Measurements from ENCODE around the gene TRIP13. TPM values are rescaled to one million over a fixed set of nuclear protein-coding genes. Genes with fewer than 3 reads are reported as not detected.

Gene TRIP13
- polyA plus RNA-seq, 3 donors = 0.24 to 1.2 TPM; not detected in 1

DNA sequence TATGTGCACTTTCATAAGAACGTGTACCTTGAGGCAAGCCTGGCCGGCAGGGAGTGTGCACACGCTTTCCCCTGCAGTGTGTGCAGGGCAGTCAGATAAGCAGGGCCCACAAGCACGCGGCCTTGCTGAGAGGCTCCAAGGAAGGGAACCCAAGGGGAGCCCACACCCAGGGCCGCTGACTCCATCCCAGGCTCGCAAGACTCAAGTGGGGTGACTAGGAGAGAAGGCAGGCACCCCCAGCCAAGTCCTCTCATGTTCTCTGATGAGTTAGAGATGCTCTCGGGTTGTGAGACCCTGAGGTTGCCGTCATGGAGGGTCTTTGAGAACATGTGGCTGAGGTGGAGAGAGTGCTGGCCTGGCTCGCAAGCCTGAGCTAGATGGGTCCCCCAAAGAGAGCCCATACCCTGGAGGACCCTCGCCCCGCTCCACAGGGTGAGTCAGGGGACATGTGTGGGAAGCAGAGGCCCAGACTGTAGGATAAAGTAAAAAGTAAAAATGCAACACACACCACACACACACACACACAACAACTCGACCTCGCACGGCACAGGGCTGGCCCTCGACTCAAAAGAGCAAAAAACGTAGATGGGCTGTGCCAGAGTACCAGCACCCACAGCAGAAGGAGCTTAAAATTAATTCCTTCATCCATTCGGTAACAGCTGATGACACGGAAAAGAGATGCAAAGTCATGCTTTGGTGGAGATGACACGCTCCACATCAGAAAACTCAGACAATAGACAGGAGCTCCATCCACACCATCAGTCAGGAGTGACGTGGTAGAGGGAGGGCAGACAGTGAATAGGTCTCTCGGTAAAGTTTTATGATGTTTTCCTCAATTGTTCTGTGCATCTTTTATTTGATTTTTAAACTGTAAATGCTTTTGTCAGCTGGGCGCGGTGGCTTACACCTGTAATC lies 61.1 kb downstream of the TRIP13 start:
- H3K36me3 ChIP-seq (replicated peaks in 1 of 2; ENCODE audit: control insufficient read depth in 1 of 2, insufficient read depth in 2 of 2, low read length in 2 of 2) = no peaks in the 10 kb centered on the region
- Mint-ChIP-seq H3K36me3 (no peaks in the 10 kb centered on the region), H3K4me3 (no peak overlapping the region), H3K27me3 (ENCODE audit: low read depth in 3 of 3) (peaks cover 10 to 22% (median 21%) of the 10 kb centered on the region in 3 donors), H3K9me3 (peaks cover 0 to 7% (median 2%) of the 10 kb centered on the region in 7 donors), H3K27ac (peak overlapping the region in 2 of 7 donors; percentile 20 to 21), H3K4me1 (no peaks in the 10 kb centered on the region)
- no peaks in the 10 kb centered on the region for H4K20me1 ChIP-seq (ENCODE audit: insufficient read depth, low read length)
- 90% methylated on average over 16 of the region's 24 CpGs for WGBS (ENCODE audit: insufficient coverage)
- DNase-seq = no peak
- peaks cover 0 to 9% of the 10 kb centered on the region in 2 donors for H3K27me3 ChIP-seq (ENCODE audit: control insufficient read depth in 2 of 2, insufficient read depth in 2 of 2, low read length in 2 of 2)
- H3K4me3 ChIP-seq (replicated peaks in 1 of 3; ENCODE audit: low read depth in 2 of 3, low read length in 3 of 3) = no peak overlapping the region
- intact Hi-C loops (cut with micrococcal nuclease) = no loop called here
- H2AFZ ChIP-seq (ENCODE audit: insufficient read depth, low read depth, low read length, poor library complexity, severe bottlenecking) = no peak overlapping the region
- H3K79me2 ChIP-seq (ENCODE audit: insufficient read depth, low read length) = no peaks in the 10 kb centered on the region
- H3K4me1 ChIP-seq (ENCODE audit: control insufficient read depth in 1 of 2, insufficient read depth in 2 of 2, low read length in 2 of 2) = no peaks in the 10 kb centered on the region
- peaks cover 0 to 4% of the 10 kb centered on the region in 2 donors for H3K9me3 ChIP-seq (replicated peaks in 1 of 2; ENCODE audit: control insufficient read depth in 1 of 2, insufficient read depth in 1 of 2, low read length in 2 of 2)
- H3K9ac ChIP-seq (ENCODE audit: insufficient read depth, low read length, poor library complexity, severe bottlenecking) = no peak overlapping the region
- no peak overlapping the region for H3K27ac ChIP-seq (ENCODE audit: low read depth in 1 of 2, low read length in 2 of 2)
- TF ChIP-seq, protein P1, sequence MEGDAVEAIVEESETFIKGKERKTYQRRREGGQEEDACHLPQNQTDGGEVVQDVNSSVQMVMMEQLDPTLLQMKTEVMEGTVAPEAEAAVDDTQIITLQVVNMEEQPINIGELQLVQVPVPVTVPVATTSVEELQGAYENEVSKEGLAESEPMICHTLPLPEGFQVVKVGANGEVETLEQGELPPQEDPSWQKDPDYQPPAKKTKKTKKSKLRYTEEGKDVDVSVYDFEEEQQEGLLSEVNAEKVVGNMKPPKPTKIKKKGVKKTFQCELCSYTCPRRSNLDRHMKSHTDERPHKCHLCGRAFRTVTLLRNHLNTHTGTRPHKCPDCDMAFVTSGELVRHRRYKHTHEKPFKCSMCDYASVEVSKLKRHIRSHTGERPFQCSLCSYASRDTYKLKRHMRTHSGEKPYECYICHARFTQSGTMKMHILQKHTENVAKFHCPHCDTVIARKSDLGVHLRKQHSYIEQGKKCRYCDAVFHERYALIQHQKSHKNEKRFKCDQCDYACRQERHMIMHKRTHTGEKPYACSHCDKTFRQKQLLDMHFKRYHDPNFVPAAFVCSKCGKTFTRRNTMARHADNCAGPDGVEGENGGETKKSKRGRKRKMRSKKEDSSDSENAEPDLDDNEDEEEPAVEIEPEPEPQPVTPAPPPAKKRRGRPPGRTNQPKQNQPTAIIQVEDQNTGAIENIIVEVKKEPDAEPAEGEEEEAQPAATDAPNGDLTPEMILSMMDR (IDR thresholded peaks at IDR 0.05) = no peak
- no peak overlapping the region for H3K4me2 ChIP-seq (replicated peaks; ENCODE audit: extremely low read depth, low read length, poor library complexity, severe bottlenecking)

DNA sequence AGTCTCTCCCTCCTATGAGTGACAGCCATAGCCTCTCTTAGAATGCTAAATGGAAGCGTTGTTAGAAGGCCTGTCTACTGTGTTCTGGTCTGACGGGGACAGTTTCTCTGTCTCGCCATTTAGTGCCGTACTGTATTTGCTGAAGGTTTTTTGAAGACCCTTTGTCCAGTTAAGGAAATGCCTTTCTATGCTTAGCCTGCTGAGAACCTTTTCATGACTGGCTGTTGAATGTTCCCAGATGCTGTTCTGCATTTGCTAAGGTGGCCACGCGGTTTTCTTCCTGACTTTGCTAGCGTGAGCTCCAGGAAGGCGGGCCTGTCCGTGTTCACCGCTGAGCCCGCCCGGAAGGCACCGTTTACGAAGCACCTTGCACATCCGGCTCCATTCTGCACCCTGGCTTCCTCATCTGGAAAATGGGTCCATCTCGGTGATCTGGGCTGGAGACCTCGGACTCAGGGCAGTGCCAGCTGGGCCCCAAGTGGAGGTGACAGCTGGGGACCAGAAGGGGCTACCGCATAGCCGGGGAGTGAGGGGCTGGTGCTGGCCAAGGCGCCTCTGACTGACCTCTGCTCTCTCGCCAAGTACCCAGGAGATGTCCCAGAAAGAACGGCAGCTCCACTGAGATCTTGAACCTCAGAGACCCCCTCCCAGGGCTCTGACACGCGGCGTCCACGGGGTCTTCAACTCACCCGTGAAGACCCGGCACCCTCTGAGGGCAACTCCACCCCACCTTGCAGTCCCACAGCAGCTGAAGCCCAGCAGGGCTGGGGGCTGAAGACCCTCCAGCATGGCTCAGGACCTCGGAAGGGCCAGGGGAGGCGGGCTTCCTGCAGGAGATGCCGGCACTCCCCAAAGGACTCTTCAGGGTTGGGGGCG lies 63.4 kb downstream of the TRIP13 start:
- no peak overlapping the region for H3K9ac ChIP-seq (ENCODE audit: insufficient read depth, low read length, poor library complexity, severe bottlenecking)
- no peaks in the 10 kb centered on the region for H3K4me1 ChIP-seq (ENCODE audit: control insufficient read depth in 1 of 2, insufficient read depth in 2 of 2, low read length in 2 of 2)
- DNase-seq = no peak

More for the DNA sequence above, 63.4 kb downstream of the TRIP13 start:
- Histone ChIP-seq H3K79me2 (ENCODE audit: insufficient read depth, low read length) (no peaks in the 10 kb centered on the region), H3K36me3 (replicated peaks in 1 of 2; ENCODE audit: control insufficient read depth in 1 of 2, insufficient read depth in 2 of 2, low read length in 2 of 2) (no peaks in the 10 kb centered on the region), H3K4me3 (replicated peaks in 1 of 3; ENCODE audit: low read depth in 2 of 3, low read length in 3 of 3) (no peak overlapping the region), H4K20me1 (ENCODE audit: insufficient read depth, low read length) (no peaks in the 10 kb centered on the region), H2AFZ (ENCODE audit: insufficient read depth, low read depth, low read length, poor library complexity, severe bottlenecking) (no peak overlapping the region), H3K4me2 (replicated peaks; ENCODE audit: extremely low read depth, low read length, poor library complexity, severe bottlenecking) (no peak overlapping the region), H3K27me3 (ENCODE audit: control insufficient read depth in 2 of 2, insufficient read depth in 2 of 2, low read length in 2 of 2) (peaks cover 0 to 9% of the 10 kb centered on the region in 2 donors), H3K27ac (ENCODE audit: low read depth in 1 of 2, low read length in 2 of 2) (no peak overlapping the region), H3K9me3 (replicated peaks in 1 of 2; ENCODE audit: control insufficient read depth in 1 of 2, insufficient read depth in 1 of 2, low read length in 2 of 2) (peaks cover 0 to 4% of the 10 kb centered on the region in 2 donors)
- no peaks in the 10 kb centered on the region for H3K4me1 Mint-ChIP-seq
- no peaks in the 10 kb centered on the region for H3K36me3 Mint-ChIP-seq
- no peak overlapping the region for H3K27ac Mint-ChIP-seq
- H3K27me3 Mint-ChIP-seq (ENCODE audit: low read depth in 3 of 3) = peaks cover 8 to 25% (median 22%) of the 10 kb centered on the region in 3 donors
- WGBS (ENCODE audit: insufficient coverage) = 88% methylated on average over 29 of the region's 32 CpGs
- H3K4me3 Mint-ChIP-seq = peak overlapping the region in 1 of 2 donors; percentile 39
- H3K9me3 Mint-ChIP-seq = peaks cover 0 to 6% (median 0%) of the 10 kb centered on the region in 7 donors
- TF ChIP-seq, protein P1 (IDR thresholded peaks at IDR 0.05) = no peak
- intact Hi-C loops (cut with micrococcal nuclease) = no loop called here
